Psoas muscle (tissue), 8 donors: Measurements from ENCODE around the gene TLN1. TPM values are rescaled to one million over a fixed set of nuclear protein-coding genes. Genes with fewer than 3 reads are reported as not detected.

Experiments
- ATAC-seq, 4 donors: fragments of 200-7000 bp; cut with Tn5 transposase; one replicate each; pipeline ENCODE4 v1.9.1; 2020; ENCODE audit warnings: moderate library complexity in 3 of 4, mild to moderate bottlenecking in 2 of 4
- DNase-seq, 2 donors: peaks; one replicate each; pipeline ENCODE4 v3.0.0-alpha.2; 2020
- H3K27ac ChIP-seq: fragments of 200-600 bp; one replicate; pipeline ENCODE4 v1.8.0; 2022
- H3K27me3 ChIP-seq, 3 donors: fragments of 200-600 bp in 1 of 3; one replicate each; pipeline versions ENCODE4 v1.6.1 to v1.8.0; 2013 to 2022; ENCODE audit warnings: low read length in 2 of 3, mild to moderate bottlenecking in 2 of 3, moderate library complexity in 1 of 3; ENCODE audit not compliant: insufficient read depth in 3 of 3
- H3K36me3 ChIP-seq, 2 donors: fragments of 200-600 bp in 1 of 2; one replicate each; pipeline versions ENCODE4 v1.6.1 to v1.8.0; 2013 to 2022; ENCODE audit warnings: low read depth in 1 of 2, mild to moderate bottlenecking in 1 of 2, moderate library complexity in 1 of 2; ENCODE audit not compliant: insufficient read depth in 1 of 2
- H3K4me1 ChIP-seq: fragments of 200-600 bp; one replicate; pipeline ENCODE4 v1.8.0; 2022
- H3K4me3 ChIP-seq: fragments of 200-600 bp; one replicate; pipeline ENCODE4 v1.8.0; 2022; ENCODE audit warnings: mild to moderate bottlenecking
- H3K9me3 ChIP-seq: fragments of 200-600 bp; one replicate; pipeline ENCODE4 v1.8.0; 2022
- WGBS, 3 donors: extraction: QIAGEN DNeasy Blood & Tissue Kit; methylation state at CpG; one replicate each; pipeline versions ENCODE4 v1.1.6 to v1.1.7; 2013; 5-methylcytosine and 5-hydroxymethylcytosine counted together
- intact Hi-C, 2 donors: fragments of 100-400 bp; cut with DNase I; formaldehyde crosslinking; loops; one replicate each; pipeline versions ENCODE4 v1.11.0 to v1.14.2; 2022
- polyA plus RNA-seq, 3 donors: library from polyadenylated mRNA; stranded (reverse); fragments of 200-250 nt; gene quantifications; one replicate each; pipeline ENCODE4 v1.2.3, GENCODE V29; 2013
- total RNA-seq, 4 donors: library from RNA; stranded (reverse); fragmentation: NEBNext Ultra II Directional in 2 of 4; extraction: Animal tissue kit (Norgen Biotek cat#: 25700) in 2 of 4; gene quantifications; one replicate each; pipeline versions ENCODE4 v1.2.1 to v1.2.4, GENCODE V29; 2021 to 2023
- TF ChIP-seq, protein P1 (sequence below): fragments of 200-600 bp; IDR thresholded peaks from one replicate; pipeline ENCODE4 v1.8.0; 2022; ENCODE audit warnings: antibody characterized with exemption
- donor health status: healthy with polysubstance abuse.
- donor health status: DM: no; HTN: no; CAD: no; lungs with moderate emphysema.
- donor health status: Bipolar disorder and iron deficiency.
- donor health status: healthy.
- donor health status: DM: yes; HTN: yes; CAD: no.
- donor health status: DM: no; HTN: no; CAD: no.
- donor health status: DM: no; HTN: no; CAD: no.
- donor health status: DM: yes; HTN: yes; CAD: no.

The TLN1 gene
- total and polyA plus RNA-seq, 7 donors = 88.2 to 320 (median 150) TPM

GRCh38 chr9:35708146-35708545 is 23.8 kb downstream of the TLN1 start:
- TF ChIP-seq, protein P1, sequence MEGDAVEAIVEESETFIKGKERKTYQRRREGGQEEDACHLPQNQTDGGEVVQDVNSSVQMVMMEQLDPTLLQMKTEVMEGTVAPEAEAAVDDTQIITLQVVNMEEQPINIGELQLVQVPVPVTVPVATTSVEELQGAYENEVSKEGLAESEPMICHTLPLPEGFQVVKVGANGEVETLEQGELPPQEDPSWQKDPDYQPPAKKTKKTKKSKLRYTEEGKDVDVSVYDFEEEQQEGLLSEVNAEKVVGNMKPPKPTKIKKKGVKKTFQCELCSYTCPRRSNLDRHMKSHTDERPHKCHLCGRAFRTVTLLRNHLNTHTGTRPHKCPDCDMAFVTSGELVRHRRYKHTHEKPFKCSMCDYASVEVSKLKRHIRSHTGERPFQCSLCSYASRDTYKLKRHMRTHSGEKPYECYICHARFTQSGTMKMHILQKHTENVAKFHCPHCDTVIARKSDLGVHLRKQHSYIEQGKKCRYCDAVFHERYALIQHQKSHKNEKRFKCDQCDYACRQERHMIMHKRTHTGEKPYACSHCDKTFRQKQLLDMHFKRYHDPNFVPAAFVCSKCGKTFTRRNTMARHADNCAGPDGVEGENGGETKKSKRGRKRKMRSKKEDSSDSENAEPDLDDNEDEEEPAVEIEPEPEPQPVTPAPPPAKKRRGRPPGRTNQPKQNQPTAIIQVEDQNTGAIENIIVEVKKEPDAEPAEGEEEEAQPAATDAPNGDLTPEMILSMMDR = no peak
- H3K27me3 ChIP-seq = no peaks in the 10 kb centered on the region
- intact Hi-C loops = loop anchor here in 1 of 2 donors (10.0 kb wide), 1 partner anchor 303 kb away; no protein-coding TSS in a partner anchor
- H3K27ac ChIP-seq = no peak overlapping the region
- no peak overlapping the region for H3K4me3 ChIP-seq
- 93 to 96% (median 93%) methylated on average over 4 of the region's 4 CpGs for WGBS, 3 donors
- ATAC-seq (no peak), DNase-seq (no peak)
- H3K4me1 ChIP-seq = no peaks in the 10 kb centered on the region
- H3K36me3 ChIP-seq = peaks cover 20 to 99% of the 10 kb centered on the region in 2 donors
- no peaks in the 10 kb centered on the region for H3K9me3 ChIP-seq

DNA sequence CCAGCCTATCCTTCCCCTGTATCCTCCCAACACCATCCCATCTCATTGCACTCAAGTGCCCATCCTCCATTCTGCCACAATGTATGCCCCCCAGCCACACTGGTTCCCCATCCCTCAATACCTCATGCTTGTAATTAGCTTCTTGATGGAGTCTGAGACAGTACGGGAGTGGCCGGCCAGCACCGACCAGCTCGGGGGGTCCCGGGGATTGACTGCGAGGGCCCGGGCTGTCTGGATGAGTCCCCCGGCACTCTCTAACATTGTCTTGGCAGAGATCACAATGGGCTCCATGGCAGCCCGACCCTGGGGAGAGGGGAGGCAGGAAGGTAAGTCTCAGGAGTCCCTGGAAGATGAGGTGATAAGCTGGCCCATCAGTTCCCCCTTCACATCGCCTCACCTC is 25.0 kb downstream of the TLN1 start:
- no peak overlapping the region for H3K4me3 ChIP-seq
- H3K4me1 ChIP-seq = no peaks in the 10 kb centered on the region
- TF ChIP-seq, protein P1 = no peak
- no peaks in the 10 kb centered on the region for H3K27me3 ChIP-seq
- DNase-seq (no peak), ATAC-seq (no peak)
- no peaks in the 10 kb centered on the region for H3K9me3 ChIP-seq
- peaks cover 21 to 99% of the 10 kb centered on the region in 2 donors for H3K36me3 ChIP-seq
- H3K27ac ChIP-seq = no peak overlapping the region
- intact Hi-C loops = loop anchor here in 1 of 2 donors (10.0 kb wide), 1 partner anchor 302 kb away; no protein-coding TSS in a partner anchor
- WGBS, 3 donors = 85 to 96% (median 88%) methylated on average over 10 of the region's 10 CpGs

DNA sequence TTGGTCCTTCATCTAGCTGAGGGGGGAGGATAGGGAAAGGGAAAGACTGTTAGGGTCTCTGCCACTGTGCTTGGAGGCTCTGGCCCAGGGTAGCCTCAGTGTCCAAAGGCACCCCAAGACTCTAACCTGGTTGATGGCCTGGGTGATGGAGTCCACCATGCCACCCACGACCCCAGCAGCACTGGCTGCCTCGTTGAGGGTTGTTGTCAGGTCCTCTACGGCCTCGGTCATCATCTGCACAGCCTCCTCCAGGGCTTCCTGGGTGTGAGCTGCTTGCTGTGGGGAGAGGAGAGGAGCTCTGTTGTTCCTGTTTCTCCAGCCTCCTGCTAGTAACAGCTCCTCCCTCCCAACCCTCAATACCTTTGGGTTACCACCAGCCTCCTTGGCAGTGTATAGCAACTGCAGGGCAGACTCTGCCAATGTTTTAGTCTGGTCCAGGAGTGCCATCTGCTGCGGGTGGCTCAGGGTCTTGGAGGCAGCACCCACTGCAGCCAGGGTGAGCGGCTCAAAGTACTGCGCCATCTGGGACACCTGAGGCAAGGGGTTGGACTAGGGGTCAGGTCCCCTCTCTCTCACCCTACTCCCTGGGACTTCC is 26.1 kb downstream of the TLN1 start:
- DNase-seq (no peak), ATAC-seq (peak in 2 of 4 donors; percentile 12 to 23)
- TF ChIP-seq, protein P1 = no peak
- Histone ChIP-seq H3K9me3 (no peaks in the 10 kb centered on the region), H3K27ac (no peak overlapping the region), H3K4me3 (no peak overlapping the region), H3K27me3 (no peaks in the 10 kb centered on the region), H3K36me3 (peaks cover 21 to 99% of the 10 kb centered on the region in 2 donors), H3K4me1 (no peaks in the 10 kb centered on the region)
- 88 to 90% (median 88%) methylated on average over 7 of the region's 7 CpGs for WGBS, 3 donors
- intact Hi-C loops = loop anchor here in 1 of 2 donors (10.0 kb wide), 1 partner anchor 301 kb away; no protein-coding TSS in a partner anchor

DNA sequence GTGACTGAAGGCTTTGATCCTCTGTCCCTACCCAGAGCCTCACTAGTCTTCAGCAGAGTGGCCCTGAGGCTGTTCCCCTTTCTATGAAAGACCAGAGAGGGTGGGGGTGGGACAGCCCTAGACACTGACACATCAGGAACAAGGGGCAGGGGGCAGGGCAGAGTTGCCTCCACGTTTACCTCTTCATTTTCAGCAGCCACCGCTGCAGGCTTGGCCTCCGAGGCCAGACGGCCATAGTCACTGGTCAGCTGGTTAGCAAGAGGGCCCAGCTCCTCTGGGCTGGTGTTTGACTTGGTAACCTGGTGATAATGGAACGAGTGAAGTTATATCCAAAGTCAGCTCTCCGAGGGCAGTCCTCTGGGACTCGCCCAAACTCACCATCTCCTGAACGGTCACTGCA is 26.6 kb downstream of the TLN1 start:
- peaks cover 18 to 99% of the 10 kb centered on the region in 2 donors for H3K36me3 ChIP-seq
- TF ChIP-seq, protein P1 = no peak
- H3K9me3 ChIP-seq = no peaks in the 10 kb centered on the region
- WGBS, 3 donors = 73 to 89% (median 76%) methylated on average over 8 of the region's 8 CpGs
- ATAC-seq = no peak
- intact Hi-C loops = loop anchor here in 1 of 2 donors (10.0 kb wide), 1 partner anchor 301 kb away; no protein-coding TSS in a partner anchor
- no peaks in the 10 kb centered on the region for H3K27me3 ChIP-seq
- no peaks in the 10 kb centered on the region for H3K4me1 ChIP-seq
- H3K27ac ChIP-seq = no peak overlapping the region
- H3K4me3 ChIP-seq = no peak overlapping the region
- DNase-seq = no peak
